Measurements from ENCODE around the gene SPIRE2.
A peak's percentile ranks its signal among the peaks of the same experiment; 100 is the strongest.

The SPIRE2 gene

GRCh38 chr16:89917773-89918452 lies 89.6 kb downstream of the SPIRE2 start:
- WGBS (ENCODE audit: extremely low coverage, insufficient coverage, low lambda C conversion rate): no CpG with 5 or more reads among the region's 39 CpGs
- Histone ChIP-seq H3K23ac (ENCODE audit: low read length) (no peak overlapping the region), H3K4me3 (ENCODE audit: low read length) (peak overlapping the region; percentile 12), H4K5ac (ENCODE audit: low read length) (no peak overlapping the region), H3K79me2 (ENCODE audit: control insufficient read depth, insufficient read depth, low read length) (no peaks in the 10 kb centered on the region), H3K4me2 (ENCODE audit: low read length) (peak overlapping the region; percentile 89), H3K4ac (ENCODE audit: low read depth, low read length) (peak overlapping the region; percentile 4), H3K36me3 (ENCODE audit: control insufficient read depth, insufficient read depth, low read length) (no peaks in the 10 kb centered on the region), H3K9ac (ENCODE audit: low read length) (peak overlapping the region; percentile 56), H2BK15ac (replicated peaks; ENCODE audit: low read depth) (no peak overlapping the region), H2AK5ac (ENCODE audit: low read length) (no peak overlapping the region), H3K4me1 (ENCODE audit: control insufficient read depth, low read depth, low read length) (peaks cover 8% of the 10 kb centered on the region), H3K56ac (ENCODE audit: low read length) (peak overlapping the region; percentile 80), H3K27me3 (ENCODE audit: insufficient read depth, low read length, poor library complexity) (no peaks in the 10 kb centered on the region), H2BK5ac (ENCODE audit: low read length) (peak overlapping the region; percentile 31), H2BK120ac (ENCODE audit: low read depth, low read length) (no peak overlapping the region), H4K8ac (ENCODE audit: low read depth, low read length) (no peak overlapping the region), H3K79me1 (ENCODE audit: low read length) (no peaks in the 10 kb centered on the region), H3K18ac (ENCODE audit: low read length) (peak overlapping the region; percentile 11), H3K27ac (ENCODE audit: low read depth, low read length) (peak overlapping the region; percentile 24)
- DNase-seq: peak; percentile 79

GRCh38 chr16:89918453-89919347 lies 90.4 kb downstream of the SPIRE2 start, which contains the start of gene MC1R:
TSS of gene MC1R (plus strand) at chr16:89918862. CDS start at chr16:89919259, 397 bp downstream.
- peaks cover 1% of the 10 kb centered on the region for H3K79me1 ChIP-seq (ENCODE audit: low read length)
- H3K23ac ChIP-seq (ENCODE audit: low read length): peak within 1 kb of the TSS; percentile 80
- peaks cover 8% of the 10 kb centered on the region for H3K4me1 ChIP-seq (ENCODE audit: control insufficient read depth, low read depth, low read length)
- peak within 1 kb of the TSS; percentile 4 for H3K4ac ChIP-seq (ENCODE audit: low read depth, low read length)
- no peak within 1 kb of the TSS for H2BK15ac ChIP-seq (replicated peaks; ENCODE audit: low read depth)
- no CpG with 5 or more reads among the region's 23 CpGs for WGBS (ENCODE audit: extremely low coverage, insufficient coverage, low lambda C conversion rate)
- peak within 1 kb of the TSS; percentile 31 for H2BK5ac ChIP-seq (ENCODE audit: low read length)
- H3K27me3 ChIP-seq (ENCODE audit: insufficient read depth, low read length, poor library complexity): no peaks in the 10 kb centered on the region
- no peaks in the 10 kb centered on the region for H3K79me2 ChIP-seq (ENCODE audit: control insufficient read depth, insufficient read depth, low read length)
- H4K8ac ChIP-seq (ENCODE audit: low read depth, low read length): no peak within 1 kb of the TSS
- H3K36me3 ChIP-seq (ENCODE audit: control insufficient read depth, insufficient read depth, low read length): no peaks in the 10 kb centered on the region
- H4K5ac ChIP-seq (ENCODE audit: low read length): no peak within 1 kb of the TSS
- peak within 1 kb of the TSS; percentile 56 for H3K9ac ChIP-seq (ENCODE audit: low read length)
- peak within 1 kb of the TSS; percentile 24 for H3K27ac ChIP-seq (ENCODE audit: low read depth, low read length)
- H3K4me3 ChIP-seq (ENCODE audit: low read length): peak within 1 kb of the TSS; percentile 12
- peak; percentile 69 for DNase-seq
- H3K4me2 ChIP-seq (ENCODE audit: low read length): peak within 1 kb of the TSS; percentile 89
- H3K18ac ChIP-seq (ENCODE audit: low read length): peak within 1 kb of the TSS; percentile 11
- peak within 1 kb of the TSS; percentile 80 for H3K56ac ChIP-seq (ENCODE audit: low read length)
- H2AK5ac ChIP-seq (ENCODE audit: low read length): peak within 1 kb of the TSS; percentile 86
- no peak within 1 kb of the TSS for H2BK120ac ChIP-seq (ENCODE audit: low read depth, low read length)

- H2AK5ac ChIP-seq (ENCODE audit: low read length): no peak overlapping the region
Observed at GRCh38 chr16:89919535-89920406, 91.5 kb downstream of the SPIRE2 start.

GRCh38 chr16:89920723-89921122 lies 92.4 kb downstream of the SPIRE2 start:
- no peak overlapping the region for H3K27ac ChIP-seq (ENCODE audit: low read depth, low read length)
- WGBS (ENCODE audit: extremely low coverage, insufficient coverage, low lambda C conversion rate): no CpG with 5 or more reads among the region's 6 CpGs
- H2BK15ac ChIP-seq (replicated peaks; ENCODE audit: low read depth): no peak overlapping the region
- H2AK5ac ChIP-seq (ENCODE audit: low read length): no peak overlapping the region
- no peaks in the 10 kb centered on the region for H3K79me2 ChIP-seq (ENCODE audit: control insufficient read depth, insufficient read depth, low read length)
- no peaks in the 10 kb centered on the region for H3K27me3 ChIP-seq (ENCODE audit: insufficient read depth, low read length, poor library complexity)
- no peak for DNase-seq
- peaks cover 8% of the 10 kb centered on the region for H3K4me1 ChIP-seq (ENCODE audit: control insufficient read depth, low read depth, low read length)
- no peak overlapping the region for H3K4me2 ChIP-seq (ENCODE audit: low read length)
- H3K23ac ChIP-seq (ENCODE audit: low read length): no peak overlapping the region
- H4K5ac ChIP-seq (ENCODE audit: low read length): no peak overlapping the region
- H3K56ac ChIP-seq (ENCODE audit: low read length): peak overlapping the region; percentile 96
- no peak overlapping the region for H2BK120ac ChIP-seq (ENCODE audit: low read depth, low read length)
- peaks cover 1% of the 10 kb centered on the region for H3K79me1 ChIP-seq (ENCODE audit: low read length)
- H3K9ac ChIP-seq (ENCODE audit: low read length): peak overlapping the region; percentile 34
- no peak overlapping the region for H3K4ac ChIP-seq (ENCODE audit: low read depth, low read length)
- no peak overlapping the region for H4K8ac ChIP-seq (ENCODE audit: low read depth, low read length)
- no peak overlapping the region for H3K4me3 ChIP-seq (ENCODE audit: low read length)
- H2BK5ac ChIP-seq (ENCODE audit: low read length): no peak overlapping the region
- H3K18ac ChIP-seq (ENCODE audit: low read length): no peak overlapping the region
- no peaks in the 10 kb centered on the region for H3K36me3 ChIP-seq (ENCODE audit: control insufficient read depth, insufficient read depth, low read length)

More at GRCh38 chr16:89919535-89920406, 91.5 kb downstream of the SPIRE2 start:
- no peaks in the 10 kb centered on the region for H3K36me3 ChIP-seq (ENCODE audit: control insufficient read depth, insufficient read depth, low read length)
- H3K4me1 ChIP-seq (ENCODE audit: control insufficient read depth, low read depth, low read length): peaks cover 8% of the 10 kb centered on the region
- no peak overlapping the region for H3K9ac ChIP-seq (ENCODE audit: low read length)
- H3K27me3 ChIP-seq (ENCODE audit: insufficient read depth, low read length, poor library complexity): no peaks in the 10 kb centered on the region
- peaks cover 1% of the 10 kb centered on the region for H3K79me1 ChIP-seq (ENCODE audit: low read length)
- no CpG with 5 or more reads among the region's 52 CpGs for WGBS (ENCODE audit: extremely low coverage, insufficient coverage, low lambda C conversion rate)
- H3K4me3 ChIP-seq (ENCODE audit: low read length): no peak overlapping the region
- H4K5ac ChIP-seq (ENCODE audit: low read length): no peak overlapping the region
- no peak overlapping the region for H3K23ac ChIP-seq (ENCODE audit: low read length)
- no peak overlapping the region for H3K27ac ChIP-seq (ENCODE audit: low read depth, low read length)
- no peak overlapping the region for H3K18ac ChIP-seq (ENCODE audit: low read length)
- no peak overlapping the region for H2BK5ac ChIP-seq (ENCODE audit: low read length)
- H4K8ac ChIP-seq (ENCODE audit: low read depth, low read length): no peak overlapping the region
- no peak overlapping the region for H3K56ac ChIP-seq (ENCODE audit: low read length)
- no peak overlapping the region for H2BK15ac ChIP-seq (replicated peaks; ENCODE audit: low read depth)
- H2BK120ac ChIP-seq (ENCODE audit: low read depth, low read length): no peak overlapping the region
- H3K79me2 ChIP-seq (ENCODE audit: control insufficient read depth, insufficient read depth, low read length): no peaks in the 10 kb centered on the region
- no peak overlapping the region for H3K4me2 ChIP-seq (ENCODE audit: low read length)
- H3K4ac ChIP-seq (ENCODE audit: low read depth, low read length): no peak overlapping the region
- no peak for DNase-seq
